Right renal pelvis (tissue), 4 donors: ENCODE results near the gene MOV10L1. TPM values are rescaled to one million over a fixed set of nuclear protein-coding genes. Genes with fewer than 3 reads are reported as not detected.

ENCODE experiments used
- DNase-seq, 4 donors: peaks; one replicate each; pipeline ENCODE4 v3.0.0-alpha.2; 2013; ENCODE audit warnings: low read depth in 4 of 4, low spot score in 3 of 4, missing footprints in 1 of 4
- polyA plus RNA-seq, 4 donors: library from polyadenylated mRNA; unstranded; fragments of 120-200 nt; gene quantifications; one replicate each; pipeline ENCODE4 v1.2.1, GENCODE V29; 2013; ENCODE audit not compliant: insufficient read length in 4 of 4

Gene MOV10L1
- polyA plus RNA-seq, 4 donors: 0.33 to 1.2 (median 0.71) TPM

DNA sequence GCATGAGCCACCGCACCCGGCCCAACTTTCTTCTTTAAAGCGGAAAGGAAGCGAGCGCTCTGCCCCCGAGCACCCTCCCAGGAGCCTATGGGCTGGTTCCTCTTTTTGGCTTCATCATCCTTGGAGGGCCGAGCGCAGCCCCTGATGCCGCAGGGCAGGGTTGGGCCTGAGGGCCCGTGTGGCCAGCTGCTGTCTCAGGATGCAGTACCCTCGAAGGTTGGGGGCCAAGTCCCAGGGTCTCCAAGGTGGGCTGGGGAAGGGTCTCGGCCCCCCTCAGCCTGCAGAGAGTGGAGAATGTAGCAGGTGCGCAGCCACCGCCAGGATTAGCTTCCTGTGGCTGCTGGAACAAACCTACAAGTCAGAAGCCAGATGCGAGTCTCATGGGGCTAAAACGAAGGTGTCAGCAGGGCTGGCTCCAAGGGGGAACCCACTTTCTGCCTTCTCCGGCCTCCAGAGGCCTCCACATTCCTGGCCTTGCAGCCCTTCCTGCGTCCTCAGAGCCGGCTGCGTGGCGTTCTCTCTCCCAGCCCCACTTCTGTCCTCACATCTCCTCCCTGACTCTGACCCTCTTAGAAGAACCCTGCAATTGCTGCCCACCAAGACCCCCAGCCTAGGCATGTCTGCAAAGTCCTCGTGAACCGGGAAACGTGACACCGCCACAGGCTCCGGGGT lies 83.6 kb downstream of the MOV10L1 start:
- DNase-seq: no peak

DNA sequence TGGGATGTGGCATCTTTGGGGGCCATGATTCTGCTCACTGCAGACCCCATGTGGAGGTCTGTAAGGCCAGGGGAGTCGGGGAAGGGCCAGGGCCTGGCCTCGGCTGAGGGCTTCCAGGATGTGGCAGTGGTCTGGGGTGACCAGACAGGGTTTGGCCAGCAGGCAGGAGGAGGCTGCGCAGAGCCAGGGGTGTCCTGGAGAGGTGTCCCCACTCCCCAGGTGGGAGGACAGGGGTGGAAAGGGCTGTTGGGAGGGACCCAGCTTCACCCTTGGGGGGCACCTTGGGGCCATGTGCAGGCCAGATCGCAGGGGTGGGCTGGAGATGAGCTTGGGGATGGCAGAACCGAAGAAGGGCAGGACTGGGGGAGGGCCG lies 84.2 kb downstream of the MOV10L1 start:
- DNase-seq: no peak

DNA sequence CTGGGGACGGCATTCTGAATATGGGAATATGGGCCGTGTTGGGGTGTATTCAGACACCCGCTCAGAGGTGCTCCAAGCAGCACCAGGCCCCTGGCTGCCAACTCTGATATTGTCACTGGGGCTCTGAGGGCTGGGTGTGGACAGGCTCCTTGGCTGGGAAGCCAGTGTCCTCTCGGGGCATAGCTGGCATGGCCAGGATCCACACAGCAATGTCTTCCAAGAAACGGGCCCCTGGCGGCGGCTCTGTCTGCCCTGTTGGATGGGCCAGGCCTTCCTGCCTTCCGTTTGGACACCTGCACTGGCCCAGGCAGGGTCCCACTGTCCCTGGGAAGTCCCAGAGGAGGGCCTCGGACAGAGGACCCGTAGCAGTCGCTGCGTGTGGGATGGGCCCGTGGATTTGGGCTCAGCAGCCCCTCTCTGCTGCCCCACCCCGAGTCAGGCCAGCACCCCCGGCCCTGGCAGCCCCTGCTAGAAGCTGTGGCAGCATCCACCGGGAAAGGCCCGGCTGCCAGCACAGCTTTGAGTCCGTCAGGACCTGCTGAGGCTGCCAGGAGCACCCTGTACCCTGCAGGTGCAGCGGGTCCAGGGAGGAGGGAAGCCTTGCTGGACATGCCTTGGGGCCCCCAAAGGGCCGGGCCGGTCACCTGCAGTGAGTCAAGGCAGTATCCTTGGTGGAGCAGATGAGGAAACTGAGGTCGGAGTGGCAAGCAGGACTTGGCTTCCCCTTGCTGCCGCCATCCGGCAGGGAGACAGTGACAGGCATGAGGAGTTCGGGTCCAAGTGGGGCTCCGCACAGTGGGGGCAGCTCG lies 84.8 kb downstream of the MOV10L1 start:
- DNase-seq: no peak

- DNase-seq: no peak
These were observed 85.3 kb downstream of the MOV10L1 start for GRCh38 chr22:50175191-50175461.

GRCh38 chr22:50175921-50176849 lies 86.4 kb downstream of the MOV10L1 start:
- no peak for DNase-seq

- no peak for DNase-seq
These were observed 87.2 kb downstream of the MOV10L1 start for GRCh38 chr22:50176850-50177536.

DNA sequence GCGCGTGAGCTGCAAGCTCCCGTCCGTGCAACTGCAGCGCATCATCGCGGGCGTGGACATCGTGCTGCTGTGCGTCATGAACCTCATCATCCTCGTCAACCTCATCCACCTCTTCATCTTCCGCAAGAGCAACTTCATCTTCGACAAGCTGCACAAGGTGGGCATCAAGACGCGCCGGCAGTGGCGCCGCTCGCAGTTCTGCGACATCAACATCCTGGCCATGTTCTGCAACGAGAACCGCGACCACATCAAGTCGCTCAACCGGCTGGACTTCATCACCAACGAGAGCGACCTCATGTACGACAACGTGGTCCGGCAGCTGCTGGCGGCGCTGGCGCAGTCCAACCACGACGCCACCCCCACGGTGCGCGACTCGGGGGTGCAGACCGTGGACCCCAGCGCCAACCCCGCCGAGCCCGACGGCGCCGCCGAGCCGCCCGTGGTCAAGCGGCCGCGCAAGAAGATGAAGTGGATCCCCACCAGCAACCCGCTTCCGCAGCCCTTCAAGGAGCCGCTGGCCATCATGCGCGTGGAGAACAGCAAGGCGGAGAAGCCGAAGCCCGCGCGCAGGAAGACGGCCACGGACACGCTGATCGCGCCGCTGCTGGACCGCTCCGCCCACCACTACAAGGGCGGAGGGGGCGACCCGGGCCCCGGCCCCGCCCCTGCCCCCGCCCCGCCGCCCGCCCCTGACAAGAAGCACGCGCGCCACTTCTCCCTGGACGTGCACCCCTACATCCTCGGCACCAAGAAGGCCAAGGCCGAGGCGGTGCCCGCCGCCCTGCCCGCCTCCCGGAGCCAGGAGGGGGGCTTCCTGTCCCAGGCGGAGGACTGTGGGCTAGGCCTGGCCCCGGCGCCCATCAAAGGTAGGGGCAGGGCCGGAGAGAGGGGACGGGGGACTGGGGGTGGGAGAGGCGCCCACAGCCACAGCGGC lies 88.0 kb downstream of the MOV10L1 start:
- no peak for DNase-seq

DNA sequence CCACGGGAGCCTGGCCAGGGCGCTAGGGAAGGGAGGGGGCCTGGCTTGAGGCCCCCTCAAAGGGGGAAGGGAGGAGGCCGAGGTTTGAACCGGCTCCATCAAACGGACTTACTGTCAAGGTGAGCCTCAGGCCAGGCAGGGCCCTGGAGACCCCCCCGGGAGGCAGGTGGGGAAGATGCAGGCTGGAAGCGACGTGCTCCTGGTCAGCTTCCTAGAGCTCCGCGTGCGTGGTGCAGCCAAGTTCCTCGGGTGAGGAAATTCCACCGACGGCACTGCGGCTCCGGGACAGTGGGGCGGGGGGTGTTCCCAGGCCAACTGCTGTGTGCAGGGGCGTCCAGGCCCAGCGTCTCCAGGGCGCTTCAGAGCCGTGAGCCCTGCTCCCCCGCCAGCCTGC lies 88.7 kb downstream of the MOV10L1 start:
- no peak for DNase-seq

DNA sequence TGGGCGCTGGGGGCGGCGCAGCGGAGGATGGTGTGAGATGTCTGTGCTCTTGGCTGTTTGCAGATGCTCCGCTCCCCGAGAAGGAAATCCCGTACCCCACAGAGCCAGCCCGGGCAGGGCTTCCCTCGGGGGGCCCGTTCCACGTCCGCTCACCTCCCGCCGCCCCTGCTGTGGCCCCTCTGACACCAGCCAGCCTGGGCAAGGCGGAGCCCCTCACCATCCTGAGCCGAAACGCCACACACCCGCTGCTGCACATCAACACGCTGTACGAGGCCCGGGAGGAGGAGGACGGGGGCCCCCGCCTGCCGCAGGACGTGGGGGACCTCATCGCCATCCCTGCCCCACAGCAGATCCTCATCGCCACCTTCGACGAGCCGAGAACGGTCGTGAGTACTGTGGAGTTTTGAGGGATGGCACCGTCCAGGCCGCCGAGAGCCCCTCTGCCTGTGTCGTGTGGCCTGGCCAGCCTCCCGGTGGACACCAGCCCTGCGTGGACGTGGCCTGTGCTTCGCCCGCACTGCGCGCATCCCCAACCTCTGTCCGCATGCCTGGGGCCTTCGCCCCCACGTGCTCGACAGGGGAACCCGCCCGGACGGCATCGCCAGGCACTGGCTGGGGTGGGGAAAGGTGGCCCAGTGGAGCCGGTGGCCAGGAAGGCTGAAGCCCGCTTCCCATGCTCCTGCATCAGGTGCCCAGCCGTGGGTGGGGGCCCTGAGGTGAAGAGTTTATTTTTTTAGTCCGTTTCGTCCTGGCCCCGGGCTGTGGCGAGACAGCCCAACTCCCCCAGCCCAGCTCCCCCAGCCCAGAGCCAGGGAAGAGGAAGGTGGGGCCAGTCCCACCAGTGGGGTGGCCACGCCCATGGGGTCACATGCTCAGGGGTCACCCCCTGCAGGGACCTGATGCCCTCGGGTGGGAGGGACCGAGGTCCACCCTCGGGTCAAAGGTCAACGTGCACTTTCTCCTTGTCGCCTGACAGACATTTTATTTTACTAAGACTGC lies 89.4 kb downstream of the MOV10L1 start:
- no peak for DNase-seq

GRCh38 chr22:50179937-50180726 lies 90.3 kb downstream of the MOV10L1 start:
- no peak for DNase-seq

DNA sequence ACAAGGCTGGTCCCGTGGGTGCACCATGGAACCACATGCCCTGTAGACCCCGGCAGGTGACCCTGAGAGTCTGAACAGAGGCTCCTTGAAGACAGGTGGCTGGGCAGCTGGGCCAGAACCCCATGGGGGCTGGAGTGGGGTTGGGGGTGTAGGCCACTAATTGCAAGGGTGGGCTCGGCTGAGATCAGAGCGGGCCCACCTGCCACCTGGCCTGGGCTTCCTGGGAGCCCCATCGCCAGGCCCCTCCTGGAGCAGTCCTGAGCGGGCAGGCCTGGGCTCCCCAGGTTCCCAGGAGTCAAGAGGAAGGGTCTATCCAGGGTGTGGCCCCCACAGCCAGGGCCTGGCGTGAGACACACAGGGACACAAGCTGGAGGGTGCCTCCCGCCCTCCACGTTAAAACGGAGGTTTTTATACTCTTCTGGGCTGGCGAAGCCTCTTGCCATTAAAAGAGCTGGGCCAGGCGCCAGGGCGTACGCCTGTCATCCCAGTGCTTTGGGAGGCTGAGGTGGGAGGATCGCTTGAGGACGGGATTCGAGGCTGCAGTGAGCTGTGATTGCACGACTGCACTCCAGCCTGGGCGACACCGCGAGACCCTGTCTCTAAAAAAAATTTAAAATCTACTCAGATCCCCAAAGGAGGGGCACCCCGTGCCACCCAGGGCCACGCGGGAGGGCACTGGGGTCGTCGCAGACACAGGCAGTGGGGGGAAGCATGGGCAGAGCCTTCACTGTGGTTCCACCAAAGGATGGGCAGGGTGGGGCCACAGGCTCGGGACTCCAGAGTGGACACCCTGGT lies 91.1 kb downstream of the MOV10L1 start:
- no peak for DNase-seq

GRCh38 chr22:50182176-50183081 lies 92.6 kb downstream of the MOV10L1 start:
- no peak for DNase-seq

- DNase-seq: no peak
These were observed 93.5 kb downstream of the MOV10L1 start for GRCh38 chr22:50183141-50183971.

DNA sequence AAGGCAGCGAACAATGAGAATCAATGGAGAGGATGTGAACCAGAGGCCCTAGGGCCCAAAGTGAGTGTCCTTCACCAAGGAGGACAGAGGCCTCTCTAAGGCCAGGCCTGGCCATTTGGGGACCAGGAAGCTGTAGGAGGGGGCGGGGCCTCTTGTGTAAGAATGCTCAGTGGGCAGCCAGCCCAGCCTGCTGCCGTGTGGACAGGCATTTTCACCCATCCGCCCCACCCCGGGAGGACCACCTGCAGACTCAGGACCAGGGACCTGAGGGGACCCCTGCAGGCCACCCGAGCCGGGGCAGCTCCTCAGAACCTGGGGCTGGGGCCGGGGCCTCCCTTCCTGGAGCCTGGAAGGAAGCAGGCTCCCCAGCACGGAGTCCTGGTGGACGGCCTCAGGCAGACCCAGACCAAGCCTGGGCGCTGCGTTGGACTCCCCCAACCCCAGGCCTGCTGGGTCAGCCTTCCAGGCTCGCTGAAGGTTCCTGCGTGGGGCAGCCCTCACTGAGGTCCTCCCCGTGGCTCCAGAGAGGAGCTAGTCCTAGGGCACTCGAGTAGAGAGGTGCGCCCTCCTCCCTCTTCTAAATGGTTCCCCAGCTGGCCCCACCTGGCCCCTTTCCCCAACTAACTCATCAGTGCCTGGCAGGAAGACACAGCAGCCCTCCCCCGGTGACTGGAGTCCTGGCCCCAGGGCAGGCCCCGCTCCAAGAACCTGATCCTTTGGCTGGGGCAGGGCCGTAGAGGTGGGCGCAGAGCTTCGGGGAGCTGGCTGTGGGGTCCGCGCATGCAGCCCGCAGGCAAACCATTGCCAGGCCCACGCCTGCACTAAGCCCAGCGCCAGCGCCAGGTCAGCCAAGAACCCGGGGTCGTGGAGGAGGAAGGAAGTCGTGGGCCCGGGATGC lies 94.4 kb downstream of the MOV10L1 start:
- DNase-seq: no peak
